ENCODE data around the gene VSTM4.

GRCh38 chr10:49056356-49056755 is 59.0 kb downstream of the VSTM4 start:
- no peak for TF ChIP-seq EZH2phosphoT487 (IDR thresholded peaks at IDR 0.05; ENCODE audit: insufficient read depth, low read depth)
- no peak for TF ChIP-seq EZH2 (IDR thresholded peaks at IDR 0.05; ENCODE audit: insufficient read depth, poor library complexity, severe bottlenecking)
